Germinal center (tissue), 1 donor: Measurements from ENCODE around the gene DEDD2.
"Not testable (repeated sequence)": the region's sequence is repeated elsewhere in the genome, so short reads cannot be mapped to it uniquely, and the experiment has no call there.

Experiments
- DNase-seq: peaks from one replicate; pipeline ENCODE4 v3.0.0; 2012; ENCODE audit warnings: mixed read lengths, low spot score

DEDD2 gene, protein sequence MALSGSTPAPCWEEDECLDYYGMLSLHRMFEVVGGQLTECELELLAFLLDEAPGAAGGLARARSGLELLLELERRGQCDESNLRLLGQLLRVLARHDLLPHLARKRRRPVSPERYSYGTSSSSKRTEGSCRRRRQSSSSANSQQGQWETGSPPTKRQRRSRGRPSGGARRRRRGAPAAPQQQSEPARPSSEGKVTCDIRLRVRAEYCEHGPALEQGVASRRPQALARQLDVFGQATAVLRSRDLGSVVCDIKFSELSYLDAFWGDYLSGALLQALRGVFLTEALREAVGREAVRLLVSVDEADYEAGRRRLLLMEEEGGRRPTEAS

DNA sequence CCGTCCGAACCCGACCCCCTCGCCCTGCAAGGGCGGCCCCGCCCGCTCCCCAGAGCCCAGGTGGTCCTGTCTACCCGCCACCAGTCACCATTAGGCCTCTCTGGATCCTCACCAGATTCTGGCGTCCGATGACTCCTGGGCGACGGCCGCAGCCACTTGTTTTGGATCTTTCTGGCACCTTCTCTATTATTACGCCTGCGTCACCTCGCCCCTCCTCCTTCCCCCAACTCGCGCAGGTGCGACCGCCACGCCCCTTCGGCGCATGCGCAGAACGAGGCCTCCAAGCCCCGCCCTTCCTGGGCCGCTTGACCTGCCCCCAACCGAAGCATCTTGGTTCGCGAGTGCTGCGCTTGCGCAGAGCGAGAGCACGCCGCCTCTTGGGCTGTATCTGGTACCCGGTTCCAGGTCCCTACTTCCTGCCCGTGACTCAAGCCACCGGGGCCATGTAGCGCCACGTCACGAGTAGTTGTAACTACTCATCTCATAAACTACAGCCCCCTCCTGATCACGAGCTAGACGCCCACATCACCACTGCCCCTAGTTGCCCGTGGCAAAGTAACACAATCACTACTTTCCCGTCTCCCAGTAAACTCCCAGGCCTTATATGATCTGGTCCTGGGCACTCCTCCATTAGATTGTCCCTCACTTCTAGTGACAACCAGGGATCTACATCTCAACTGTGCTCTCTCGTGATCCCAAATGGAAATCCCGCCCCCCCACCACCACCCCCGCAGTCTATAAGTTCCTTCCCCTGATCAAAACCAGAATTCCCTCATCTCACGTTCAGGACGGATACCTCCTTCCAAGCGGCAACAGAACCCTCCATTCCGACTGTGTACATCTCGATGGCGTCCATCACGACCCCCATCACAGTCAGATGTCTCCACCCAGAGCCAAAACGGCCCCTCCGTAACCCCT, at the start of gene DEDD2:
Gene DEDD2, minus strand, starts transcription at position 158 of the 918 bp plus-strand sequence. CDS start 670 bp downstream, outside the sequence.
- peak; percentile 96 for DNase-seq

DNA sequence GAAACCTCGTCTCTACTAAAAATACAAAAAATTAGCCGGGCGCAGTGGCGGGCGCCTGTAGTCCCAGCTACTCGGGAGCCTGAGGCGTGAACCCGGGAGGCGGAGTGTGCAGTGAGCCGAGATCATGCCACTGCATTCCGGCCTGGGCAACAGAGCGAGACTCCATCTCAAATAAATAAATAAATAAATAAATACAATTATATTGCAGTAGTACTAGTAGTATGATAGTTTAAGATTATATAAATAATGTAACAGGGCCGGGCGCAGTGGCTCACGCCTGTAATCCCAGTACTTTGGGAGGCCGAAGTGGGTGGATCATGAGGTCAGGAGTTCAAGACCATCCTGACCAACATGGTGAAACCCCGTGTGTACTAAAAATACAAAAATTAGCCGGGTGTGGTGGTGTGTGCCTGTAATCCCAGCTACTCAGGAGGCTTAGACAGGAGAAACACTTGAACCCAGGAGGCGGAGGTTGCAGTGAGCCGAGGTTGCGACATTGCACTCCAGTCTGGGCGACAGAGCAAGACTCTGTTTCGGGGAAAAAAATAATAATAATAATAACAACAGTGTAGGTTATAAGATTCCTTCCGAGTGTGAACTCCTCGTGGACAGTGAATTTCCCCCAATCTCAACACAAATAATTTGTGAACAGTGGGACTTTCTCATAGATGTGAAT, 49.6 kb upstream of the DEDD2 start:
- not testable (repeated sequence) for DNase-seq

DNA sequence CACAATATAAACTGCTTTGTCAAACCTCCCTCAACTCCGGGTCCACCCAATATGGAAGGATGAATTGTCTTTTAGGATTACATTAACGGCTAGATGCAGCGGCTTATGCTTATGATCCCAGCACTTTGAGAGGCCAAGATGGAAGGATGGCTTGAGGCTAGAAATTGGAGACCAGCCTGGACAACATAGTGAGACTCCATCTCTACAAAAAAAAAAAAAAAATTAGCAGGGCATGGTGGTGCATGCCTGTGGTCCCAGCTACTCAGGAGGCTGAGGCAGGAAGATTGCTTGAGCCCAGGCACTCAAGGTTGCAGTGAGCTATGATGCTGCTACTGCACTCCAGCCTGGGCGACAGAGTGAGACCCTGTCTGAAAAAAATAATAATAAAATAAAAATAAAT, 48.6 kb upstream of the DEDD2 start:
- DNase-seq: not testable (repeated sequence)

DNA sequence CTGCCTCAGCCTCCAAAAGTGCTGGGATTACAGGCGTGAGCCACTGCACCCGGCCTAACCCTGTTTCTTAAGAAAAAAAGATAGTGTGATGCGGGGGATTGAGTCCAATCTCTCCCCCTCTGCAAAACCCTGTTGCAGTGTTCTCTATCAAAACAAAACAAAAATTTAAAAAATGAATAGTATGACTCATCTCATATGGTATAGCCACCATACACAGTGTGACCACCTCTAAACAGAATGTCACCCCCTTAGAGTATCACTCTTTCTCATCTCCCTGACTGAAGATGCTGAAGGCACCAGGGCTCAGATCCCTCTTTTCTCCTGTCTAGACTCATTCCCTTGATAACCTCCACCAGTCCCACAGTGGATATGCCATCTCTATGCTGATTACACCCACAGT, 44.3 kb upstream of the DEDD2 start:
- no peak for DNase-seq

DNA sequence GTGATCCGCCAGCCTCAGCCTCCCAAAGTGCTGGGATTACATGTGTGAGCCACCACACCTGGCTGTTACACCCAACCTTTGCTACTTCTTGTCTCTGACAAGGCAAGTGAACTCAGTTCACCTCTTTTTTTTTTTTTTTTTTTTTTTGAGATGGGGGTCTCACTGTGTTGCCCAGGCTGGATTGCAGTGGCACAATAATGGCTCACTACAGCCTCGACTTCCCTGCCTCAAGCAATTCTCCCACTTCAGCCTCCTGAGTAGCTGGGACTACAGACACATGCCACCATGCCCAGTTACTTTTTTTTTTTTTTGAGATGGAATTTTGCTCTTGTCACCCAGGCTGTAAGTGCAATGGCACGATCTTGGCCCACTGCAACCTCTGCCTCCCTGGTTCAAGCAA, 40.4 kb upstream of the DEDD2 start:
- not testable (repeated sequence) for DNase-seq

DNA sequence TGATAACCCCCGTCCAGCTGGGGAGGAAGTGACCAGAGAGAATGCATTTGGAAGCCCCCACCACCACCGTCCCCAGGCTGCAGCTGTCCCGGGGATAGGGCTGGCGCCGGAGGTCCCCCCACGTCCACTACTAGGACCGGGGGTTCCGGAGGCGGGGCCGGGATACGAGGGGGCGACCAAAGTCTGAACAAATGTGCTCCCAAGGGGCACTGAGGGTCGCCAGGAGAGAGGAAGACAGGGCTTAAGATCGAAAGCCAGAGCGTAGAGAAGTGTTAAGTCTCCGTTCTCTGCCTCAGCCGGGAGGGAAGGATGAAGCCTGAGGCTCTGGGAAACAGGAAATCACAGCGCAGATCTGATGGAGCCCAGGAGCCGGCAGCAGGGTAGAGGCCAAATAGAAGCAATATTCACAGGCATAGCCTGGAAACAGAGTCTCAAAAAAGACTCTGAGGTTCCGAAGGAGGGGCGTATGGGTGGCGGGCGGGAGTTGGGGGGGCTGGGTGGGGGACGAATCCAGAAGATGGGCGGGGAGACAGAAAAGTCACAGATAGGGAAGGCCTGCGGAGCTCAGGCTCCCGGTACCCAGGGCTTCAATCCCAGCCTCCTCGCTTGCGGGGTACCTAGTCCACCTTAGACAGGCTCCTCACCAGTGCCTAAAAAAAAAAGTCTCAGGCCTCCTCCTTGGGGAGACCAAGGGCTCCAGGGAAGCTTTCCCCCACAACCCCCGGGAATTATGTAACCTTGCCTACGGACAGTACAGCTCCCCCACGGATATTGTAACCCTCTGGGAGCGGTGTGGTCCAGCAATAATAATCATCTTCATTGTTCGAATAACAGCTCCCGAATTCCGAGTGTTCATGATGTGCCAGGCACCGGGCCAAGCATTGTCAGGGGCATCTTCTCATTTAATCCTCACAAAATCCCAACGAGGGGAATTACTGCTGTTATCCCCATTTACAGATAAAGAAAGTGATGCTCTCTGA, 38.6 kb upstream of the DEDD2 start:
- no peak for DNase-seq

DNA sequence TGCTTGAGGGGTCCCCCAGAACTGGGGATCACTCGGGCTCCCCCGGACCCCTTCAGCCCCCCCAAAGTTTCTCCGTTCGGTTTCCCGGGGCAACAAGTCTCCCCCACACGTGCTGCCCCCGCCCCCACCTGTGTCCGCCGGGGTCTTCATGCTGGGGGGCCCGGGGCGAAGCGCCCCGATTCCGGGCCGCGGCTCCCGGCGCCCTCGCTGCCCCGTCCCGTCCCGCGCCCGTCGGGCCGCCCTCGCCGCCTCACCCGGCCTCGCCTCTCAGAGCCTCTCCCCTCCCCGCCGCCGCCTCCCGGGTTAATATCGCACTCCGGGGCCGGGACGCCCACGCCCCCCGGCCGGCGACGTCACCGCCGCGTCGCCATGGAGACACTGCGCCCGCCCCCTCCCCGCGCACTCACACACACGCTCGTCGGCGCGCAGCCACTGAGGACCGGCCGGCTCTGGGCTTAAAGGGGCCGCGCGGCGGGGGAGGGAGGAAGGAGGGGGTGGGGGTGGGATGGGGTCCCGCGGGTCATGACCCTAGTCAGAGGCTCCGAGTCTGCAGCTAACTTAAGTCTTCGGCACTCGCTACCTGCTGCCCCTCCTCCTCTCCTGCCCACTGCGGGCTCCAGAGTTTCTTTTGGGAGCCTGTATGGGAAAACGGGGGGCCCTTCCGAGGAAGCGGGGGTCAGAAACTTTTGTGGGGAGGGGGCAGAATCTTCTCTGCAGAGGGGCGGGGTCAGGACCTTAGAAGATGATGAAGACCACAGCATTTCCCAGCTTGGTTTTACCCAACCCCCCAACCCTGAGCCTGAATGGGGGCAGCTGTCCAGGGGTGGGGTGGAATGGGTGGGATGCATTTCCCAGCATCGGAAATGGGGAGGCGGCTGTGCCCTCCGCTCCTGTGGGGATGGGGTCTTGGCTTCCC, 37.6 kb upstream of the DEDD2 start, which contains the start of gene ERF:
Gene ERF, minus strand, starts transcription at position 279 of the 916 bp plus-strand sequence. Its CDS starts 129 bp downstream, at position 150.
- peak; percentile 93 for DNase-seq

DNA sequence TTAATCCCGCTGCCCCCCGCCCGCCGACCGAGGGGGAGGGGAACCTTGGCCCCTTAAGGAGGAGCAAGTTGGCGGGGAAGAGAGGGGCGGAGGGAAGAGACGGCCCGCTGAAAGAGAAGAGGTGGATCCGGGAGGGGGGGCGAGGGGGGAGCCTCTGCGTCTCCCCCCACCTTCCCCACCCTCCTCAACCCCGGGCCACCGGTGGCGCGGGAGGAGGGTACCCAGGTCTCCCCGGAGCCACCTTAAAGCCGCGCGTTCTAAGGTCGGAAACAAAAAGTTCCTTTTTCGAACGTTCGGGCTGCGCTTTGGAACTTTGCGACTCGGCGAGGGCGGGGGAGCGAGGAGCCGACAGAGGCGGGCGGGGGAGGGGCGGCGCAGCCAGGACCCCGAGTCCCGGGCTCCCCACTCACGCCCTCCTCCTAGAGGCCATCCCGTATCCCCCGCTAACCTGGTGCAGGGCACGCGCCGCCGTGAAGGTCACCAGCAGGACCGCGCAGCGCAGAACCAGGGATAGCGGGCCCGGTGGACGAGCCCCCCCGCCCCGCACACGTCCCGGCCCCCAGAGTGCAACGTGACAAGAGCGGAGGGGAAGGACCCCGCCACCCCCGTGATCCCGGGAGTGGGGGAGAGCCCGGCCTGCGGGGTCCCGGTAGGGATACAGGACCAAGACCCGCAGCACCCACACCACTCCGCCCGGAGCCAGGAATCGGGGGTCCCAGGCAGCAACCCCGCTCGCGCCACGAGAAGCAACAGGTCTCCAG, 36.8 kb upstream of the DEDD2 start:
- peak; percentile 68 for DNase-seq

DNA sequence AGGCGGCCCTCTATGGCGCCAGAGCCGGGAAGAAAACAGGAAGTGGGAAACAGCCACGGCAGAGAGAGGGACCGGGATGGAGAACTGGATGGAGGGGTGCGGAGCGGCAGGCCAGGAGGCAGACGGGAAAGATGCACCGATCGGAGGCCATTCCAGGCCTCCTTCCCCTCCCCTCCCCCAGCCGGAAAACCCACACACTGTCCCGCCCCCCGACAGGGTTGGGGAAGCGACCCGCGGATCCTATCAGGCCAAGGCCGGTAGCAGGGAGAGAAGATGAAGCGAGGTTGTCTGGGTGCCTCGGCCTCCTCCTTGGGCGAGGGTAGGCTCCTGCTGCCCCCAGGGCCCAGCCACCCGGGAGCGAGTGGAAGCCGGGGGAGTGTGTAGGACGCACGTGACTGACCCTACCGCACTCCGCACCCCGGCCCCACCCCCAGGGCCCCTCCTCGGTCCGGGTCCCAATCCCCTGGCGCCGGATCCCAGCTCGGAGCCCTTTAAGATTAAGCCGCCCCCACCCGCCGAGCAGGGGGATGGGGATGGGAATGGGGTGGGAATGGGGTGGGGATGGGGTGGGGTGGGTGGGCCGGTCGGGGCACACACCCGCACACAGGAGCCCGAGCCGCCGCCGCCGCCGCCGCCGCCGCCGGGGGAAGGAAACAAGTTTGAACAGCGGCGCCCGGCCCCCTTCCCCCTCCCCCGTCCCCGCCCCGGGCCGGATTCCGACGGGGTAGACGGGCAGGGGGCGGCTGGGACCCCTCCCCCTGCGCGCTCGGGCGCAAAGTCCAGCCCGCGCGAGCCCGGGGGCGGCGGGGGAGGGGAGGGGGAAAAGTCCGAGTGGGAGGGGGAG, 36.0 kb upstream of the DEDD2 start:
- peak; percentile 66 for DNase-seq

DNA sequence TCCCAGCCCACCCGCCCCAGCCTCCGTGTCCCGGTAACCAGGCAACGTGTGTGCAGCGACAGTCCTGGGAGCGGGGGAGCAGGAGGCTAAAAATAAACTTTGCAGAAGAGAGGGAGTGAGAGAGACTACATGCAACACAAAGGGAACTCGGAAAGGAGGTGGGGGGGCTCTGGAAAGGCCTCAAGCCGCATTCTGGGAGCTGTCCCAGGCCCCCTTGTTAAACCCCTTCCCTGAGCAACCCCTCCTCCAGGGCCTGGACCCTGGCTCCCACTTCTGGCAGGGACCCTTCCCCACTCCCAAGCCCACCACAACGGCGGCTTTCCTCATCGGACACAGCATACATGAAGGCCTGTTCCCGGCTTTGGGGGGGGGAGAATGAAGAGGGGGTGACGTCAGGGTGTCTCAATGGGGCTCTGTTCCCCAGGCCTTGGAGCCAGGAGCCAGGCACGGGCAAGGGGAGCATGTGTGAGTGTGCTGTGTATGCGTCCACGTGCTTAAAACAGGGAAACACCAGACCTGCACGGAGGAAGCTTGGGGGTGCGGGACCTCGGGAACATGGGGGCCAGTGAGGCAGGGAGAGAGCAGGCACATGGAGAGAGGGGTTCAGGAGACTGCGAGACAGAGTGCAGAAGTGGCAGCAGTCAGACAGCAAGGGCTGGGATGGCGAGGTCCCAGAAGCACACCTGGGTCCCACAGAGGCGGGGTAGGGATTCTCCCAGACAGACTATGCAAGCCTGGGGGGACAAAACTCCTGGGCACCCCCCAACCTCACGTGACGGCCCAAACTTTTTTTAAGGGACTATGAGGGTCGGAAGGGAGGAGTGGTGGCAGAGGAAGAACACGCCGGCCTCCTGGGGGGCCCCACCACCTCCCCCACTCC, 35.1 kb upstream of the DEDD2 start:
- no peak for DNase-seq

DNA sequence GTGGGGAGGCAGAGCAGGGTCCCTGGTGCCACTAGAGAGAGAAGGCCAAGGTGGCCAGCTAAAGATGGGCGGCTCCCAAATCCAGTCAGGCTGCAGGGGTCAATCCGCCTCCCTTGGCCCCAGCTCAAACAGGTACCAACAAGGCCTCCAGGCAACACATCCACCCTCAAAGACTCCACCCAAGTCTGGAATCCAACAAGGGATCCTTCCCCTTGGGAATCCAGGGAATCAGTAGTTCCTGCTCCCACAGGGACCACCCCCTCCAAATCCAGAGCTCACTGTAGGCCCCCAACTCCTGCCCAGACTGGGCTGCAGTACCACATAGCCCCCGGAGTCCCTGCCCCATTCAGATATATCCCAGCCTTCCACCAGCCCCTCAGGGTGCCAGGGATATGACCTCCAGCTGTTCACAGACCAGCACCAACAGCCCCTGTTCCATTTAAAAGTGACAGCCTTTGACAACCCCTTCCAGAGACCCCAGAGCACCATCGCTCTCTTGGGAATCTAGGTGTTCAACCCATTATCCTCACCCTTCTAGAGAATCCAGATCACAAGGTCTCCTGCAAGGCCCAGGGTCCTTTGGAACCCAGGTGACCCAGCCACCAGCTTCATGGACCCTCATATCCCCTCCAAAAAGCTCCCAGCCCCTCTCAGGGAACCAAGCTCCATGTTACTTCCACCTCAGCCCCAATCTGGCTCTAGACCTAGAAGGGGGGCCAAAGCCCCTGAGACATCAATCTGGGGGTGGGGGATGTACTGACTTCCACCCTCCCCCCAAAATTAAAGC, 34.3 kb upstream of the DEDD2 start:
- DNase-seq: no peak

DNA sequence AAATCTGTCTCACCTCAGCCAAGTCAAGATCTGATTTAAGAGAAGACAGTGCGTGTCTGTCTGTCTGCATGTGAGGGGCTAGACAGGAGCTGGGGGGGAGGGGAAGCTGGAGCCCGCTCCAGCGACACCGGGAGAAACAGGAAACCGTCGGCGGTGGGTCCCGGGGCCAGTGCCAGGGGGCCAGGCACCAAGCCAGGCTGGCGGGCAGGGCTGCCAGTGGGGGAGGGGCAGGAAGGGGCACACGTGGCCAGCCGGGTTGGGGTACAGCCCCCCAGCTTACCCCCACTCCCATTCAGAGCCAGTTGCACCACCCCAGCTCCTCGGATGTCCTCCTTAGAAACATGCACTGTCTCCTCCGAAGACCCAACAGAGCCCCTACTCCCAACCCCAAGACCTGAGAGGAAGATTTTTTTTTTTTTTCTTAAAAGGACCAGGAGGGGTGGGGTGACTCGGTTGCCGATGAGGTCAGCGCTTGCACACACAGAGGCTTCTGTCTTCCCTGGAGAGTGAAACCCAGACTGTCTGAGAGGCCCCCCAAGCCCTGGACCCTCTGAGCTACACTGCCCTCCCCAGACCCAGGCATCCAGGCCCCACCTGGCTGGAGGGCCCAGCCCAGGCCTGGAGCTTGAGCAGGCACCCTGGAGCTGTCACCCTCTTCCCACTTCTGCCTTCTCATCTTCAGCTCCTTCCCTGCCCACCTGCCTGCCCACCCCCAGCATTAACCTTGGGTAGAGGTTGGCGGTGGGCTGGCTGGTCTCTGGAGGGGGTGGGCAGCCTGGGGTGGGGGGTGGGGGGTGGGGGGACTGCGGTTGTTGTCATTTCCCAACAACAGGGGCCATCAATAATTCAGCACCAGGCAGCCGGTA, 33.4 kb upstream of the DEDD2 start:
- DNase-seq: no peak

DNA sequence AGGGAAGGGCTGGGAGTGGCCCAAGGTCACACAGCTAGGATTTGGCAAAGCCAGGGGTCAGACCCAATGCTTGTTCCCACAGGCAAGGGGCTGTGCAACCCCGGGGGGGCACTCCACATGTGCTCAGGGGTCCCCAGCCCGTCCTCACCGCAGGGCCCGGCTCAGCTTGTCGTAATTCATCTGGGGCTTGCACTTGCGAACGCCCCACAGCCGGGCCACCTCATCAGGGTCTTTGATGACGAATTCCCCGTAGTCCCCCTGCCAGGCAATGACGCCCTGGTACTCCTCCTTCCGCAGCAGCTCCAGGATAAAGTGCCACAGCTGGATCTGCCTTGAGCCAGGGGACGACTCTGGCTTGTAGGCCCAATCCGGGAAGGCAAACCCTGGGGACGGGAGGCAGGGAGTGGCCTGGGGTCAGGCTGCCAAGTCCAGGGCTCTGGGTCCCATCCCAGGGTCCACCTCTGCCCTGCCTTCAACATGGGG, 32.7 kb upstream of the DEDD2 start:
- DNase-seq: no peak

DNA sequence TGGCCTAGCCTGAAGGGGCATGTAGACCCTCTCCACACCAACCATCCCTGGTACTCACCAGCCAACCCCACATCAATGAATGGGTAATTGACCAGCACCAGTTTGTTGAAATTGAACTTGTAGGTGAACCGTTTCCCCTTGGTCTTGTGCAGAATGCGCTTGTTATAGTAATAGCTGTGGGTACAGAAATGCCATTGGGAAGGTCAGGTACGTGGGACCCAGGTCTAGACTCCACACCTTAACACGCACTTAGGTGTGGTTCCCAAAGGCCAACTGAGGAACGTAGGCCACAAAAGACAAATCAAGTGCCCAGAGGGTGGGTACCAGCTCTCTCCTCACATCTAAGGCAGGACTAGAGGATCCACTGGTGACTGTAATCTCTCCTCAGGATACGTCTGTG, 32.3 kb upstream of the DEDD2 start:
- DNase-seq: no peak

DNA sequence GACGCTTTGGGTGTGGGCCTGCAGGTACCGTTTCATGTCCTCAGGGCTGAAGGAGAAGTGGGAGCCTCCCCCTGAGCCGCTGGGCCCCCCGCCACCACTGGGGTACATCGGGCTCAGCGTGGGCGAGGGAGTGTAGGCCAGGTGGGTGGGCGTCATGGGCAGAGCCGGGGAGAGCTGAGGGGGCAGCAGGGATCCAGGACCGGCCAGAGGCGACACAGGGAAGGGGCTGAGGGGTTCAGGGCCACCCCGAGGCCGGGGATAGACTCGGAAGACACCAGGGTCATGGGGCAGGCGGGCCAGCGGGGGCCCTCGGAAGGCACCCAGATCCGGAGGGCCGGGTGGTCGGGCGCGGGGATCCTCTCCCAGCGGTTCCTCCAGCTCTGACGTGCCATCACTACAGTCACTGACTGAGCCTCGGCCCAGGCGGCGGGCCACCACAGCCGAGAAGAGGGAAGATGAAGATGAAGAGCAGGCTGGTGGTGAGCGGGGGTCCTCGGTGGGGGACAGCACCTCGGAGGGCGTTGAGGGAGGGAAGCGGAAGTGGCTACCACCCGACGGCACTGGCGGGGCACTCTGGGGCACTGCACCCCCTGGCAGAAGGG, 31.8 kb upstream of the DEDD2 start:
- no peak for DNase-seq
